Ovary (tissue), 9 donors: ENCODE results near the gene JAML. TPM values are rescaled to one million over a fixed set of nuclear protein-coding genes. Genes with fewer than 3 reads are reported as not detected.

ENCODE experiments used
- DNase-seq, 5 donors: peaks; one replicate each; pipeline ENCODE4 v3.0.0-alpha.2; 2019 to 2020
- H3K27ac ChIP-seq, 2 donors: fragments of 200-600 bp; one replicate each; pipeline versions ENCODE4 v1.5.1 to v1.8.0; 2019 to 2022
- H3K27me3 ChIP-seq: fragments of 200-600 bp; one replicate; pipeline ENCODE4 v1.8.0; 2022
- H3K36me3 ChIP-seq: fragments of 200-600 bp; sonication (generic); one replicate; pipeline ENCODE4 v1.5.1; 2019
- H3K4me1 ChIP-seq: one replicate; pipeline ENCODE4 v1.8.1; 2013; ENCODE audit warnings: mild to moderate bottlenecking, moderate library complexity; ENCODE audit not compliant: insufficient read depth
- H3K4me3 ChIP-seq: fragments of 200-600 bp; sonication (generic); one replicate; pipeline ENCODE4 v1.5.1; 2017
- H3K9me3 ChIP-seq, 2 donors: fragments of 200-600 bp in 1 of 2; sonication (generic) in 1 of 2; one replicate each; pipeline versions ENCODE4 v1.5.1 to v1.8.1; 2013 to 2019; ENCODE audit warnings: mild to moderate bottlenecking in 1 of 2, moderate library complexity in 1 of 2
- CTCF ChIP-seq, 3 donors: fragments of 450-650 bp in 2 of 3; fragments of 200-600 bp in 1 of 3; IDR thresholded peaks; one replicate each; pipeline versions ENCODE4 v1.5.1 to v1.8.0; 2016 to 2022; ENCODE audit warnings: antibody characterized with exemption in 3 of 3, mild to moderate bottlenecking in 1 of 3
- EP300 ChIP-seq: sonication (generic); formaldehyde crosslinking; IDR thresholded peaks from one replicate; pipeline ENCODE4 v1.6.1; 2017; ENCODE audit warnings: antibody characterized with exemption
- POLR2A ChIP-seq: fragments of 450-650 bp; IDR thresholded peaks from one replicate; pipeline ENCODE4 v1.6.1; 2017; ENCODE audit warnings: antibody characterized with exemption, mild to moderate bottlenecking, moderate library complexity
- WGBS, 3 donors: extraction: QIAGEN DNeasy Blood & Tissue Kit in 1 of 3; methylation state at CpG; one replicate each; pipeline versions ENCODE4 v1.1.5 to v1.1.7; 2013 to 2017; 5-methylcytosine and 5-hydroxymethylcytosine counted together
- intact Hi-C, 4 donors: fragments of 100-400 bp; cut with DNase I; formaldehyde crosslinking; loops; one replicate each; pipeline versions ENCODE4 v1.11.0 to v1.15.1; 2022 to 2023
- polyA plus RNA-seq, 2 donors: library from polyadenylated mRNA; stranded (reverse); fragments of 200-250 nt in 1 of 2; fragments of 350-450 nt in 1 of 2; fragmentation: Illumina TruSeq in 1 of 2; extraction: RNeasy Lipid Tissue Mini Kit (QIAGEN cat#74804) in 1 of 2; gene quantifications; one replicate each; pipeline ENCODE4 v1.2.3, GENCODE V29; 2013 to 2014
- total RNA-seq, 7 donors: library from RNA; depleted of rRNA in 2 of 7; stranded (reverse); fragments of >200 nt in 2 of 7; fragmentation: NEBNext Ultra II Directional in 3 of 7; extraction: Animal tissue kit (Norgen Biotek cat#: 25700) in 3 of 7; gene quantifications; one replicate each; pipeline versions ENCODE4 v1.1.0 to v1.2.4, GENCODE V29; 2016 to 2023
- donor health status: DM: no; HTN: no; CAD: no; lungs with moderate emphysema.
- donor health status: DM: no; HTN: no; CAD: no.
- donor health status: Bipolar disorder and iron deficiency.
- donor health status: DM: yes; HTN: yes; CAD: no.
- donor health status: DM: no; HTN: no; CAD: no.
- donor health status: DM: yes; HTN: yes; CAD: no.

Gene JAML
- total and polyA plus RNA-seq, 9 donors: 0.79 to 18.0 (median 2.0) TPM

- no peaks in the 10 kb centered on the region for H3K4me1 ChIP-seq
- 82 to 88% (median 83%) methylated on average over 2 of the region's 2 CpGs for WGBS, 3 donors
- no peaks in the 10 kb centered on the region for H3K36me3 ChIP-seq
- intact Hi-C loops: no loop called here
- no peaks in the 10 kb centered on the region for H3K9me3 ChIP-seq
- TF ChIP-seq EP300 (no peak), CTCF (IDR thresholded peaks at IDR 0.05) (no peak), POLR2A (no peak)
- H3K4me3 ChIP-seq: no peak overlapping the region
- H3K27ac ChIP-seq: no peak overlapping the region
- H3K27me3 ChIP-seq: no peaks in the 10 kb centered on the region
- DNase-seq: no peak
Observed at GRCh38 chr11:118207079-118207478, 17.7 kb downstream of the JAML start.

- intact Hi-C loops: no loop called here
- DNase-seq: no peak
- Histone ChIP-seq H3K9me3 (no peaks in the 10 kb centered on the region), H3K4me3 (no peak overlapping the region), H3K36me3 (no peaks in the 10 kb centered on the region), H3K27me3 (no peaks in the 10 kb centered on the region), H3K4me1 (no peaks in the 10 kb centered on the region), H3K27ac (no peak overlapping the region)
- TF ChIP-seq EP300 (no peak), CTCF (IDR thresholded peaks at IDR 0.05) (no peak), POLR2A (no peak)
- WGBS, 3 donors: 18 to 26% (median 22%) methylated on average over 1 of the region's 1 CpG
Observed at GRCh38 chr11:118206391-118207031, 18.3 kb downstream of the JAML start.

DNA sequence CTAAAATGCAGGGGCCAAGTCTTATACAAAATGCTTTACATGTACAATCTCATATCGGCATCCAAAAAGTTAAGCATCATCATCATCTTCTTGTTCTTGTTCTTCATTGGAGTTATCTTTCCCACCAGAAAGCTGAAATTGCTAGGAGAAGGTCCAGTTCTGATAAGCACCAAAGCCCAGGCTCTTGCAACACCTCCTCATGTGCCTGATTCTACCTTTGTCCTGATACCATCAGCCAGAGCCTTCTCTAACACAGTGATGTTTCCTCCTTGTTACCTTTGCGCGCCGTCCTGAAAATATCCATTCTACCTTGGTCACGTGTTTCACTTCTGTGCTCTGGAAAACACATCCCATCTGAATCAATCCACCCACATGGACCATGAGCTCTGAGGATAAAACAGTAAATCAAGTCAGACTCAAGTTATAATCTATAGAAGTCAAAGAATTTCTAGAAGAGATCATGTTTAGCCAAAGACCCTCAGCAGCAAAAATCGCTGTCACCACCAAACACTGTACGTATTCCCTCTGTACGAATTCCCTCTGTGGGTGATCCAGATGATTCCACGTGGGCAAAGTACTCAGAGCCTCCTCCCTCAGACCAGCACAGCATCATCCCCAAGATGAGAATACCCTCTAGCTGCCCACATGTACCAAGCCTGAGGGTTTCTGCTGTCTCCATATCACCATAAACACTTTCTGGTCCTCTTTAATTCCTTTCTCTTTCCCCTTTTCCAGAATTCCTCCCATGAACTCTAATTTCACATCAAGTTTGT lies 19.0 kb downstream of the JAML start:
- Histone ChIP-seq H3K36me3 (no peaks in the 10 kb centered on the region), H3K4me1 (no peaks in the 10 kb centered on the region), H3K27me3 (no peaks in the 10 kb centered on the region), H3K27ac (no peak overlapping the region), H3K4me3 (no peak overlapping the region), H3K9me3 (no peaks in the 10 kb centered on the region)
- 87 to 89% (median 88%) methylated on average over 9 of the region's 9 CpGs for WGBS, 3 donors
- intact Hi-C loops: no loop called here
- no peak for DNase-seq
- TF ChIP-seq POLR2A (no peak), CTCF (IDR thresholded peaks at IDR 0.05) (no peak), EP300 (no peak)

- DNase-seq: no peak
- H3K4me1 ChIP-seq: no peaks in the 10 kb centered on the region
- no peak overlapping the region for H3K27ac ChIP-seq
- no peak overlapping the region for H3K4me3 ChIP-seq
- WGBS, 3 donors: 74 to 76% (median 75%) methylated on average over 7 of the region's 7 CpGs
- intact Hi-C loops: no loop called here
- no peaks in the 10 kb centered on the region for H3K36me3 ChIP-seq
- no peak for TF ChIP-seq EP300
- TF ChIP-seq POLR2A: no peak
- no peak for TF ChIP-seq CTCF (IDR thresholded peaks at IDR 0.05)
- no peaks in the 10 kb centered on the region for H3K9me3 ChIP-seq
- no peaks in the 10 kb centered on the region for H3K27me3 ChIP-seq
Observed at GRCh38 chr11:118202599-118203422, 22.0 kb downstream of the JAML start.
